T-helper 2 cell (primary cell): Measurements from ENCODE around the gene BAIAP2L1.

ENCODE experiments used
- DNase-seq, 5 experiments: peaks; one replicate each; pipeline versions ENCODE4 v3.0.0 to v3.0.0-alpha.2; 2012 to 2022

Gene BAIAP2L1

DNA sequence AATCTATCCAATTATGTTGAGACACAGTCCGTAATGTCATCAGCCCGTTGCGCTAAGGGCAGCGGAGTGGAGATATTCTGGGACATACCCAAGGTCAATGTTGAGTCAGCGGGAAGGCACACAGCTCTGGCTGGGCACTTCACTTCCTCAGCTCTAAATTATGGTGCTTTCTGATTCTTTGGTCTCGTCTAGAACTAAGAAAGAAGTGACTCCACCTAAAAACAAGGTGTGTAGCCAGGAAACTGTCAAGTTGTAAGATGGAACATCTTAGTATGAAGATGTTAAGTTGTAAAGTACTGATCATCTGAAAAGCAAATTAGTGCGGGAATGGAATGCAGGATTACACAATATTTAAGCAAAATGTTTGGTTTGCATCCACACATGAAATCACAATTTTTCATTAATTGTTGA, 43.1 kb downstream of the BAIAP2L1 start:
- DNase-seq: no peak

DNA sequence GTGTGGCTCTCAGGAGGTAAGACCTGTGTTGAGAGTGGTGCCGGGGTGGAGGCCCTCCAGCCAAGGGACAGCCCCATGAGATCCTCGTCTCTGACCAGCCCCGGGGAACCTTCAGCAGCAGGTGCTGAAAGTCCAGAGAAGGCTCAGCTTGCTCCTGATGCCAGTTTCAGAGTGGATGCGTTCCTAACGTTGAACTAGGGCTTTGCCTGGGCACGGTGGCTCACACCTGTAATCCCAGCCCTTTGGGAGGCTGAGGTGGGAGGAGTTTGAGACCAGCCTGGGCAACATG, 45.7 kb downstream of the BAIAP2L1 start:
- no peak for DNase-seq

DNA sequence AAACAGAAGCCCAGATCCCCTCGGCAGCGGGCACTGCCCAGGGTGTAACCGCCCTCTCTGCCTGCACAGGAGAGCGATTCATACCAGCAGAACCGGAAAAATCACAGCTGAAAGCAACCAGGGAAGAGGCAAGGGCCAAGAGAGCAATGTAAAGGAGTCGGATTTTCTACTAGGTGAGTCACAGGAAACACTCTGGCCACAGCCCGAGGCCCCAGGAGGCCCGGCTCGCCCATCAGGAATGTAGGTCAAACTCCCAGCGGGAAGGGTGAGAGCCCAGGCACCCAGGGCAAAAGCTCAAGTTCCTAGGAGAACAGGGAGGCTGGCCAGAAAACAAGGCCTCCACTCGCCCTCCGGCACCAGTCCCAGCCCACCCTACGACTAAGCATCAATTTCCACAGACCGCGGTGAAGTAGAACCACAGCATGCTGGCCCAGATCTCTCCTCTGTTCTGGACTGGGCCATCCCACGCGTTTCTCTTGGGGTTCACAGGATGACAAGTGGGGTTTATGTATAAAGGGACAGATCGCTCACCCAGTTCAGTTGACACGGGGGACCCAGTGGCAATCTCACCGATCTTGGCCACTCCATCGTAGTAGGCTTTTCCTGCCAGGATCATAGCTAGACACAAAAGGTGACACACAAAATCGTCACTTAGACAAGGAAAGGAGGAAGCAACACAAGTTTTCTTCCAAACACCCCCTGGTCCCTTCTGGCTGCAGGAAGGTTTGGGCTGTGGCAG, 46.2 kb downstream of the BAIAP2L1 start:
- DNase-seq: no peak

DNA sequence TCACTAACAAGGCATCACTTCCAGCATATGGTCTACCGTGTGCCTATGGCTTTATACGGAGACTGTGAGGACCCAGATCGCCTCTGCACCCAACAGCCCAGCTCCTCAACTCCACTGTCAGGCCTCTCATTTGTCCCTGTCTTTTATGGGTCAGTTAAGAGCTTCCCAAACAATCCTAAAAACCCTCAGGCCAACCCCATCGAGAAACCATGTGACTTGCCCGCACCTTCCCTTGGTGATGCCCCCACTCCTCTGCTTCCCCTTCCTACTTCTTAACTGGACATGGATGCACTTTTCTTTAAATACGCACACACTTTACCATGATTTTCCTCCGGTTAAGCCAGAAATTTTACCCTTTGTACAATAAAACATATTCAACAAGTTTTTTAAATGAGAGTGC, 46.8 kb downstream of the BAIAP2L1 start:
- no peak for DNase-seq

DNA sequence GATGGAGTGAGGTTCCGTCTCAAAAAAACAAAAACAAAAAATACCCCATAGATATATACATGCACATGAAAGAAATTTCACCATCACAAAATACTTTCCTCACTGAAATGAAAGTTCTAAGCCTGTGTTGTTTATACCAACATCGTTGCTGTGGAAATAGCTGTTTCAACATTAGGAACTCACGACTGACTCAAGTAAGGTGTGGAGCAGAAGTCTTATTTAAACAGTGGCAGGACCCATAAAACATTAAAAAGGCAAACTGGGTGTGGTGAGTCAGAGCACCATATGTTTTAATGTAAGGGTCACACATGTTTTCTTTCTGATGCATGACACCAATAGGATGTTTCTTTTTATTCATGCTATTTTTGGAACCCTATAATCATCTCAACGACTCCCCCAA, 48.3 kb downstream of the BAIAP2L1 start:
- no peak for DNase-seq

DNA sequence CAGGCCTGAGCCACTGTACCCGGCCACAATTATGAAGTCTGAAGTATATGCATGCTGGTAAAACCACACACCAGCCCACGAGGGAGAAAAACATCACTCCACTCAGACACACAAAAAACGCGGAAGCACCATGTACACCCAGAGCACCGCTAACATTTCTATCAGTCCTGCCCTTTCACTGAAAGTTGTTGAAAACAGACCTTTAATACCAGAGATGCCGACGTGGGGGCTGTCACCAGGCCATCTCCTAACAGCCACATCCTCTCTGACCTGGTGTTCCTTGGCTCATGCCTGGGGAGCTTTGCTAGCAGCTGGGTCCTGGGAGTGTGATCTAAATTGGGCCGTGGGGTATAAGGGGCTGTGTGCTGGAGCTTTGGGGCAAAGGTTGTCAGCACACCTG, 49.8 kb downstream of the BAIAP2L1 start:
- no peak for DNase-seq

DNA sequence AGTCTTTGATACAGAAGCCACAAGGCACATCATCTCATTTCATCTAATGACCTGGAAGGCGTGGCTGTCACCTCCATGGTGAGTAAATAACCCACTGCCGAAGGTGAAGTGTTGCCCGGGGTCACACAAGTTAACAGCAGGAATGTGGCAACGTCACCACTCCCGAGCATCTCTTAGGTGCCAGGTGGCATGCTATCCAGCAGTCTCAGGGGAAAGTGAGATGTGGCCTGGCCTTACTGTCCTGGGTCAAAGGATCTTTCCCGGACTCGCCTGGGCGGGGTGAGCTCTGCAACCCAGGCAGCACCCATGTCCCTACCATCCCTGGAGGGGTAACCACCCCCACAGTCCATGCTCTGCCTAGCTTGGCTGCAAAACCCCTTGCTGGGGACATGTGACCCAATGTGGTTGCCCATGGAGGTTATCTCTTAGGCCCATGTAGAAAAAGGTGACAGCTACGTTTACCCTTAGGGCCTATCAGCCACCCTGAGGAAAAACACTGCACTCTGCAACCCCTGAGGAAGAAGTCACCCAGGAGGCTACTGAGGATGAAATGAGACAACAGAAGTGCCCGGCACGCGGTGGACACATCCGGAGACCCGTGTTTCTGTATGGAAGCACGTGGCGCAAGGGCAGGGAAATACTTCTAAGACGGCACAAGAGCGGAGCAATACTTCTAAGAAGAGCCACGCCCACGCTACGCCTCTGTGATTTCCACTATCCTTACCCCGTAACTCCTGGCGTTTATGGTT, 52.0 kb downstream of the BAIAP2L1 start:
- DNase-seq: no peak

DNA sequence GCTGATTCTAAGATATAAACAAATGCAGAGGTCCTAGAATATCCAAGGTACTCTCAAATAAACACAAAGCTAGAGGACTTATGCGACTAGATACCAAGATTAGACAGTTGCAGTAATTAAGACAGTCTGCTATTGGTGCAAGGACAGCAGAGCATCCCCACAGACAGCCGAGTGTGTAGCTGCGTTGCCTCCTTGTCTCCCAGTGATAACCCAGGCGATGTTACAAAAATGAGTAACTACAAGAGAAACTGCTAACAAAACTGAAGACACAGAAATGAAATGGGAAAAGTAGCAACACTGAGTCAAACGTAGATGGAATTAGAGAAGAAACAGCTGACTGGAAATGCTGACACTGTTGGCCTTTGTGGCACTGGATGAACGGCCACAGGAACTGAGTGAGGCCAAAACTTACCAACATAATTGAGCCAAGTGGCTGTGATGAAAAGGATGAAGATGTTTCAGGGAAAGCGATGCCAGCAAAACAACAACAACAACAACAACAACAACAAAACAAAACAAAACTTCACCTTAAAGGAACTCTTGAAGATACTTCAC, 54.3 kb downstream of the BAIAP2L1 start:
- no peak for DNase-seq

DNA sequence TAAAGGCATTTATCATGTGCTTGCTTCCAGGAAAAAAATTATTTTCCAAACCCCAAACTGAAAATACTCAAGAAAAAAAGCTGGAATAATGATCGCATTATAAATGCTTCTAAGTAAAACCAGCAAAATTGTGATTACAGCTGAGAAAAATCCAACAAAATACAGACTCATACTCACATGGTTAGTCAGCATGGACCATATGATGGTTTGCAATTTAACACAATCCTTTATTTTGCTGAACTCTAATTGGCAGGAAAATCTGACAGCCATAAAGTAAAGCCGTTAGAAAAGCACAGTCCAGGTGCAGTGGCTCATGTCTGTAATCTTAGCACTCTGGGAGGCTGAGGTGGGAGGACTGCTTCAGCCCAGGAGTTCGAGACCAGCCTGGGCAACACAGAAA, 59.8 kb downstream of the BAIAP2L1 start:
- no peak for DNase-seq

DNA sequence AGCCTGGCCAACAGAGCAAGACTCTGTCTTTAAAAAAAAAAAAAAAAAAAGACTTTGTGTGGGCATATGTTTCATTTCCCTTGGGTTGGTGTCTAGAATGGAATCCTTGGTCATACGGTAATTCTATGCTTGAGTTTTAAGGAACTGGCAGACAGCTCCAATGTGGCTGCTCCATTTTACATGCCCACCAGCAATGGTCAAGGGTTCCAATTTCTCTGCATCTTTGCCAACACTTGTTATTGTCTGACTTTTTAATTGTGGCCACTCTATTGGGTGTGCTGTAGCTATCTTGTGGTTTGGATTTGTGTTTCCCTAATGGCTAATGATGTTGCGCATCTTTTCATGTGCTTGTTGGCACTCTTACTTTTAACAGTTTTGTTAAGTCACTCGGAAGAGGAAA, 61.8 kb downstream of the BAIAP2L1 start:
- no peak for DNase-seq

DNA sequence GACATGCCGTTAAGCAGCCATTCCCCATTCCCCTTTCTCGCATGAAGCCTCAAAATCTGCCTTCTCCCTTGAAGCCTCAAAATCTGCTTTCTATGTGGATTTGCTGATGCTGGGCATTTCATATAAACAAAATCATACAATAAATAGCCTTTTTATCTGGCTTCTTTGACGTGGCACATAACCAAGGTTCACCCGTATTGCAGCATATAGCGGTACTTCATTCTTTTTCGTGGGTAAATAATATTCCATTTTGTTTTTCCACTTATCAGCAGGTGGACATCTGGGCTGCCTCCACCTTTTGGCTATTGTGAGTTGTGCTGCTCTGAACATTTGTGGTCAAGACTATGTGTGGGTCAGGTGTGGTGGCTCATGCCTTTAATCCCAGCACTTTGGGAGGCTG, 62.4 kb downstream of the BAIAP2L1 start:
- no peak for DNase-seq

DNA sequence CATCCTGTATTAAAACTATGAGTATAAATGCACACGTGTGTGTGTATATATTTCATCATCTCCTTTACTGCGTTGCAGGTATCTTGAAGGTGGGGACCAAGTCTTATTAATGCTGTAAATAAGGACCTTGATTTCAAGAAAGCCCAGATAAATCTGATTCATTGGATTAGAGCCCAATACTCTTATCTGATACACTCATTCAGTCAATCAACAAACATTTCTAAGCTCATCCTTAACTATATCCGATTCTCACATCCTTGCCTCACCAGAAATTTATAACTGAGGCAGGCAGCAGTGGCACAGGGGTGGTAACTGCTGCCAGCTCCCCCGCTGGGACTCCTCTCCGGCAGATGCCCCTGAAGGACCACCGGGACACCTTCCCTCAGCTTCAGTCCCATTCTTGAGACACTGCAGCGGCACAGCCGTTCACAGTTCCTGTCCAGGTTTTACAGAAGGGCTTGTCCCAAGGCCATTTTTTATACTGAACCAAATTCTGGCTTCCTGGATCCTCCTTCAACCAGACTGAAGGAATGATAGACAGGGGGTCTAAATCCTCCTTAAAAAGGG, 65.4 kb downstream of the BAIAP2L1 start:
- DNase-seq: no peak

DNA sequence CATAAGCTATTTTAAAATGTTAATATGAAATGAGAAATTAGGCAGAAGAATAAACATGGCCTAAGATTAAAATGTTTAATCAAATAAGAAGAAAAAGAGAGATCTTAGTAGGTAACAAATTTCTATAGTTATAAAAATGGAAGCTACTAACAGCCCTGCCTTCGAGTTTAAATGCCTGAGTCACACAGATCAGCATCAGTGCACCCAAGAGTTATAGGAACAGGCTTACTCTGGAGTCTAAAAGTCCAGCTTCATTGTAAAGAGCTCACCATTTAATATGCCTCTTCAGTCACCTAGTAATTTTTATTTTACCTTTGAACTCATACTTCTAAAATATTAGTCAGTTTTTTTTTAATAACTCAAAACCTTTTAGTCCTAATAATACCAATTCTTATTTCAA, 66.8 kb downstream of the BAIAP2L1 start:
- no peak for DNase-seq

DNA sequence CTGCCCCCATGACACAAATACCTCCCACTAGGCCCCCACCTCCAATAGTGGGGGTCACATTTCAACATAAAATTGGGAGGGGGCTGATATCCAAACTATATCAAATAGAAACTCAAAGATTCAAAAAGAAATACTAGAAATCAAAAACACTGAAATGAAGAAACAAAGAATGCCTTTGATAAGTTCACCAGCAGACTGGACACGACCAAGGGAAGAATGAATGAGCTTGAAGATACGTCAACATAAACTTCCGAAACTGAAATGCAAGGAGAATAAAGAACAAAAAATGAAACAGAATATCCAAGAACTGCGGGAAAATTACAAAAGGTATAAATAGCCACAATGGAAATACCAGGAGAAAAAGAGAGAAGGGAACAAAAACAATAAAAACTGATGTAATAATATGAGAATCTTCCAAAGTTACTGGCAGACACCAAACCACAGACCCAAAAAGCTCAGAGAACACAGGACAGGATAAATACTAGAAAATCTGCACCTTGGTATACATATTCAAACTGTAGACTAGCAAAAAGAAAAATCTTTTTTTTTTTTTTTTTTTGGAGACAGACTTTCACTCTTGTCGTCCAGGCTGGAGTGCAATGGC, 69.9 kb downstream of the BAIAP2L1 start:
- no peak for DNase-seq

DNA sequence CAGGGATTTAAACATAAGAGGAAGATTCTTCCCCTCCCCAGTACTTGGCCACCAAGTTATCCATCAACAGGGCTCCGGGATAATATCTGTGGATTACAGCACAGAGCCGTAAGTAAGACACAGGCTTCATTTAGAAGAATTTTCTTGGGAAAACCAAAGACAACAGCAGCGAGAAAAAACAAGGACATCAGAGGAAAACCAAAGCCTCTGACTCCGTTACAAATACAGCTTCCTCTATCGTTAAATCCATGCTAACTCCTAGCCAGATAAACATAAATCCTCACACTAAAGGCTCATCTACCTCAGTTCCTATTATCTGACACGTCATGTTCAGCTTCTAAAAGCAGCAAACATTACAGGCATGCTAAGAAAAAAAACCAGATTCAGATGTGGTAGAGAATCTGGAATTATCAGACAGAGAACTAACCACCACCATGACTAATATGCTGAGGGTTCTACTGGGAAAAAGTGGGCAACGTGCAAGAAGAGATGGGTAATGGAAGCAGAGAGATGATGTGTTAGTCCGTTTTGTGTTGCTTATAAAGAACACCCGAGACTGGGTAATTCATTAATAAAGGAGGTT, 71.0 kb downstream of the BAIAP2L1 start:
- no peak for DNase-seq

DNA sequence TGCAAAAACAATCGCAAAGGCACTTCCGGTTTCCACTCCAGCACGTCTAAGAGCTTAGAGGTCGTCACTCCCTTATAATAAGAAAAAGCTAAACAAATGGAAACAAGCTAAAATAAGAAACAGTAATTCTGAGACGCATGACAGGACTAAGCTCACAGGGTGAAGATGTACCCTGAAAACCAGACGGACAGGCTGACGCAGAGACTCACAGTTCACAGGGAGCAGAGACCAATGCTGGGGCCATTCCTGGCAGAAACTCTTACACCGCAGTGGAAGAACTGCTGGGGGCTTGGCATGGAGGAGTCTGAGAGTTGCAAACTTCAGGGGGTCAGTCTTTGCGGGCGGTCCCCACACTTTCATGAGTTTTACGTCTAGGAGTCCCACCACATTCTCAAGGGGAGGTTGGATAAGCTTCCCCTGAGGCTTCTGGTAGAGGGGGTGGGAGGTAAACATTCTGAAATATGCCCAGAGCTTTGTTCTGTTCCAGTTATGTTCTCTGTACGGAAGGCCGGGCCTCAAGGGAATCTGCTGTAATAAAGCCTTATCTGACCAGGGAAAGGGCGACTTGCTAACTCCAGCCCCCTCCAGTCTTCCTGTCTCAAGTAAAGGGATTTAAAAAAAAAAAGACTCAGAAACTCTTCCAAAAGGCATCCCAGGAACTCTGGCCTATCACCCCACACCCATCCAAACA, 71.6 kb downstream of the BAIAP2L1 start:
- no peak for DNase-seq

DNA sequence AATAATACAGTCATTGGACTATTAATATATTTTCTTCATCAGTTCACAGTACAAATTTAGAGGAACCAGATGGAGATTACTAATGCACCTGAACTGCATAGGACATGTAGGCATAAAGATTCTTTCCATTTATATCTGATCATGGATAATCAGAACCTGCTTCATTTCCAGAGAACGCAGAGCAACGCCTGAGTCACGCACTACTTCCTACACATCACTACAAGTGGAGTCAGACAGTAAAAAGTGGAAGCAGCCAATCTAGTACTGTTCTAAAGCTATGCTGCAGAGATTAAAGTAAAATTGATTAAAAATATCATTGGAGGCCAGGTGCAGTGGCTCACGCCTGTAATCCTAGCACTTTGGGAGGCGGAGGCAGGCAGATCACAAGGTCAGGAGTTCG, 76.1 kb downstream of the BAIAP2L1 start:
- DNase-seq: no peak

DNA sequence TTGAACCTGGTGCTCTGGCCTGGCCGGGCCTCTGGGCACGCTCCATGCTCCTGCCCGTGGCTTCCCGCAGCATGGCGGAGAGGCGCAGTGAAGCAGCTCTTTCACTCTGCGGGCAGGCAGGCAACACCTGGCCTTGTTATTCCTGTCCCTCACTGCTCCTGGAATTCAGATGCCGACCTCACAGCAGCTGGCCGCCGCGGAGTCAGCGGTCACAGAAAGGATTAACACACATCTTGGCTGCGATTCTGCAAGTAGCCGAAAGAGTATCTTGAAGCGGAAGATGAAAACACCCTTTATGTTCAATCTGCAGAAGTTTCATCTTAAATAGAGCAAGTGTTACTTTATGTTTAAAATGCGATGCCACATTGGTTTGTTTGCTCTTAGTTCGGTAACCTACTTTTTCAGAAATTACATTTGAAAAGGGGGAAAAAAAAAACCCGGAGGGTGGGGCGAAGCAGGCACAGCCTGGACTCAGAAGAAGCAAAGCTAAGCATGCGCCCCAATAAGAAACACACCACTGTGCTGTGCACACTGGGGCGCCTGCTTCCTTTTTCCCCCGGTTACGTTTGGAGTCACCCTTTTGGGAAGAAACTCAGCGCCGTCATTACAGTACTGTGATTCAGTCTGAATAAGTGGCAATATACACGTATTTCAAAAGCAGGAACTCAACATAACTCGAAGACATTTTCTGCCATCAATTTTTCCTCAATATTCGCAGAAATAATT, 77.1 kb downstream of the BAIAP2L1 start:
- DNase-seq: no peak

DNA sequence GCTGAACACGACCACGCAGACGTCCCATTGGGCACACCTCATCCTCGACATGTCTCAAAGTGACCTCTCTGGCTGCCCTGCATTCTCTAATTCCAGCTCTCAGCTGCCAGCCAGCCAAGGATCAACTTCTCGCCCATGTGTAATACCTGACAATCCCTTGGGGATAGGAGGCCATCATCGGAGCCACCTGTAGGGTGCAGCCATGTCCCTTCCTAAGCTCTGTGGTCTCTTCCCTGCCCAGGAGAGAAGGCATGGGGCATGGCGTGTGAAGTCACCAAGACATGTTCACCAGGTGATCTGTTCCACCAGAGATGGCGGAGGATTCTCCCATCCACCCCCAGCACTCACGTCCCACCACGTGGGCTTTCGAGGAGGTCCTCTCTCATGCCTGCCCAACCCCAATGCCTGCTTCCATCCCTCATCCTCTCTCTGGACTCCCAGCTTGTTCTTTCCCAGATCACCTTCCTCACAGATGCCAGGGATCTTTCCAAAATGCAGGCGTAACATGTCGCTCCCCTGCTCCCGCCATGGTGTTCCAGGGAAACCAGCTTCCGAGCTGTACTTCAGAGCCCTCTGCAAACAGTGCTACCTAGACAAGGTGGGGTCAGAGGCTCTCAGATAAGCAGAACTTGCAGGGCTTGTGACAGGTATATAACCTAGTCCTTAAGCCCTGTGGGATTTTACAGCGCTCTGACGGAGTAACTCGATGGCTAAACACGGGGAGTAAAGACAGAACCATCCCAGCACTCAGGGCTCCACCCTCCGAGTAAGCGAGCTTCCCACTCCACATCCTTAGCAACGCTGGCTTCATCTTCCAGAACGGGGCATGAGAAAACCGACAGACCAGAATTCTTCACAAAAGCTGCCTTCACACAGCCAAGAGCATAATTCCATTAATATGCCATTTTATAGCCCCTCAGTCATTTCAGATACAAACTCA, 78.3 kb downstream of the BAIAP2L1 start:
- no peak for DNase-seq

DNA sequence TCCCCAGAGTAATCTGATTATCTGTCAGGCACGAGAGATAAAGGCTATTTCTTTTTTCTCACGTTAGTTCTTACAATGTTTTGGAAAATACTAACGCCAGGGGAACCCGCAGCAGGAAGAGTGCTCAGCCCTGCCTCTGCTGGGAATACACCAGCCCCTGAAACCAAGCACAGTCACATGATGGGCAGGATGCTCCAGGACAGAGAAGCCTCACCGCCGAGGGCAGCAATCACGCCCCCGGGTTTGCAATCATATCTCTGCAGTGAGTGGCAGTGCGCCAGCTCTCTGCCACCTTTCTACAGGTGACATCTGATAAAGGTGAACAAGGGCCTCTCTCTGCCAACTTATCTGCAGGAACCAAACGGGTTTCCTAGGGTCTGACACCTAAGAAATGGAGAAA, 79.6 kb downstream of the BAIAP2L1 start:
- no peak for DNase-seq

DNA sequence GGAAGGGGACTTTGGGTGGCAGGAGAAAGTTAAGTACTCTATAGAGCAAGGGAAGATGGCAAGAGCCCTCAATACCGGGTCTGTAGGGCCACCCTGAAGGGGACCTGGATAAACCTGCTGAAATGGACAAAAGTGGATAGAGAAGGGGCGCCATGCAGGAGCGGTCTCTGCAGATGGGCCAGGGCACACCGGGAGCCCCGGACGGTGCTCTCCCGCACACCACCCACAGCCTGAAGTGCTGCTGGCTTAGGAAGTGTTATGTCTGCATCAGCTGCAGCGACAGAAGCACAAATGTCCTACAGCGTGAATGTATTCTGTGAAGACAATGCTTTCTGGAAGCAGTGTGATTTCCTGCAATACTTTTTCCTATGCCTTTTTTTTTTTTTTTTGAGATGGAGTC, 81.7 kb downstream of the BAIAP2L1 start:
- no peak for DNase-seq
